ENCODE measurements around the gene PARM1. TPM values are rescaled to one million over a fixed set of nuclear protein-coding genes. Genes with fewer than 3 reads are reported as not detected.

The PARM1 gene
- total and polyA plus RNA-seq, 2 donors (not counting 1 experiment from before 2014, with no cell fraction given): 7.8 to 10.4 TPM

DNA sequence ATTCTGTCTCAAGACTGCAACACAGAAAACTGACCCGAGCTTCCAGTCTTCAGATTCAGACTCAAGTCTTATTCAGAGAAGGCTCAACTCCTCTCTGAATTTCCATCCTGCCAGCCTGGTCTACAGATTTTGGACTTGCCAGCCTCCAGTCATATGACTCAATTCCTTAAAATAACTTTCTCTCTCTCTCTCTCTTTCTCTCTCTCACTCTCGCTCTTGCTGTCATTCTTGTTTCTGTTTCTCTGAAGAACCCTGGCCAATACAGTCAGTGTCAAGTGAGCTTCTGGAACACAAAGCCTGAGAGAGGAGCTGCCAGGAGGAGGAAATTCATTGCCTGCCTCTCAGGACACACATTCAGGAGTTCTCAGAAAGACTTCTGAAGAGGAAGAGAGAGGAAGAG is 154.9 kb downstream of the PARM1 start:
- WGBS (ENCODE audit: insufficient coverage): 91% methylated on average over 1 of the region's 2 CpGs
- DNase-seq (no peak), ATAC-seq (ENCODE audit: low read depth) (no peak)
- Mint-ChIP-seq H3K9me3 (ENCODE audit: insufficient read depth) (peaks cover 2% of the 10 kb centered on the region), H3K27ac (no peak overlapping the region), H3K4me1 (peaks cover 5% of the 10 kb centered on the region), H3K4me3 (no peak overlapping the region), H3K27me3 (peaks cover 5% of the 10 kb centered on the region)
- intact Hi-C loops (cut with micrococcal nuclease): no loop called here
- Histone ChIP-seq H2AFZ (ENCODE audit: insufficient read depth, low read depth, low read length, poor library complexity, severe bottlenecking) (no peak overlapping the region), H3K36me3 (replicated peaks in 1 of 2; ENCODE audit: control extremely low read depth in 1 of 2, control insufficient read depth in 1 of 2, extremely low read depth in 1 of 2, insufficient read depth in 2 of 2, low read length in 1 of 2) (no peaks in the 10 kb centered on the region), H3K4me2 (replicated peaks; ENCODE audit: low read depth, low read length, poor library complexity, severe bottlenecking) (no peak overlapping the region), H3K9me3 (ENCODE audit: control extremely low read depth in 1 of 3, control insufficient read depth in 2 of 3, insufficient read depth in 1 of 3, low read length in 2 of 3) (peaks cover 0 to 1% (median 0%) of the 10 kb centered on the region in 3 donors), H3K4me3 (ENCODE audit: control extremely low read depth in 1 of 5, extremely low read depth in 1 of 5, insufficient read depth in 1 of 5, low read depth in 2 of 5, low read length in 4 of 5) (no peak overlapping the region), H4K20me1 (ENCODE audit: control insufficient read depth, insufficient read depth, low read length, poor library complexity, severe bottlenecking) (no peaks in the 10 kb centered on the region), H3K4me1 (ENCODE audit: control insufficient read depth in 2 of 2, insufficient read depth in 2 of 2, low read length in 2 of 2) (no peaks in the 10 kb centered on the region), H3K27me3 (replicated peaks in 1 of 4; ENCODE audit: control extremely low read depth in 1 of 4, control insufficient read depth in 3 of 4, insufficient read depth in 4 of 4, low read length in 3 of 4) (no peaks in the 10 kb centered on the region), H3K9ac (ENCODE audit: low read length) (no peak overlapping the region), H3K79me2 (ENCODE audit: control insufficient read depth, insufficient read depth, low read length) (no peaks in the 10 kb centered on the region), H3K27ac (ENCODE audit: low read length in 2 of 2) (no peak overlapping the region)
- ChIA-PET CTCF (no interaction called here), POLR2A (no interaction called here)
- TF ChIP-seq EZH2 (IDR thresholded peaks at IDR 0.05; ENCODE audit: borderline replicate concordance, insufficient read depth, low read depth, low read length, poor library complexity, severe bottlenecking): no peak
- no peak for TF ChIP-seq CTCF (IDR thresholded peaks at IDR 0.05)

- TF ChIP-seq CTCF (IDR thresholded peaks at IDR 0.05): no peak
- TF ChIP-seq EZH2 (IDR thresholded peaks at IDR 0.05; ENCODE audit: borderline replicate concordance, insufficient read depth, low read depth, low read length, poor library complexity, severe bottlenecking): no peak
Observed at GRCh38 chr4:75089206-75089605, 156.3 kb downstream of the PARM1 start.

More at GRCh38 chr4:75089206-75089605, 156.3 kb downstream of the PARM1 start:
- H3K4me3 ChIP-seq (ENCODE audit: control extremely low read depth in 1 of 5, extremely low read depth in 1 of 5, insufficient read depth in 1 of 5, low read depth in 2 of 5, low read length in 4 of 5): no peak overlapping the region
- ATAC-seq (ENCODE audit: low read depth): no peak
- no peaks in the 10 kb centered on the region for H4K20me1 ChIP-seq (ENCODE audit: control insufficient read depth, insufficient read depth, low read length, poor library complexity, severe bottlenecking)
- H2AFZ ChIP-seq (ENCODE audit: insufficient read depth, low read depth, low read length, poor library complexity, severe bottlenecking): no peak overlapping the region
- H3K27me3 ChIP-seq (replicated peaks in 1 of 4; ENCODE audit: control extremely low read depth in 1 of 4, control insufficient read depth in 3 of 4, insufficient read depth in 4 of 4, low read length in 3 of 4): no peaks in the 10 kb centered on the region
- no peaks in the 10 kb centered on the region for H3K79me2 ChIP-seq (ENCODE audit: control insufficient read depth, insufficient read depth, low read length)
- peaks cover 0 to 1% (median 0%) of the 10 kb centered on the region in 3 donors for H3K9me3 ChIP-seq (ENCODE audit: control extremely low read depth in 1 of 3, control insufficient read depth in 2 of 3, insufficient read depth in 1 of 3, low read length in 2 of 3)
- Mint-ChIP-seq H3K27ac (no peak overlapping the region), H3K4me3 (no peak overlapping the region), H3K27me3 (peaks cover 3% of the 10 kb centered on the region), H3K4me1 (peaks cover 7% of the 10 kb centered on the region), H3K9me3 (ENCODE audit: insufficient read depth) (peaks cover 2% of the 10 kb centered on the region)
- ChIA-PET CTCF (no interaction called here), POLR2A (no interaction called here)
- 96% methylated on average over 4 of the region's 4 CpGs for WGBS (ENCODE audit: insufficient coverage)
- intact Hi-C loops (cut with micrococcal nuclease): no loop called here
- no peak for DNase-seq
- no peak overlapping the region for H3K9ac ChIP-seq (ENCODE audit: low read length)
- H3K27ac ChIP-seq (ENCODE audit: low read length in 2 of 2): no peak overlapping the region
- H3K36me3 ChIP-seq (replicated peaks in 1 of 2; ENCODE audit: control extremely low read depth in 1 of 2, control insufficient read depth in 1 of 2, extremely low read depth in 1 of 2, insufficient read depth in 2 of 2, low read length in 1 of 2): no peaks in the 10 kb centered on the region
- H3K4me1 ChIP-seq (ENCODE audit: control insufficient read depth in 2 of 2, insufficient read depth in 2 of 2, low read length in 2 of 2): no peaks in the 10 kb centered on the region
- no peak overlapping the region for H3K4me2 ChIP-seq (replicated peaks; ENCODE audit: low read depth, low read length, poor library complexity, severe bottlenecking)
